Measurements from ENCODE around the gene CCDC34.
"Not testable (repeated sequence)": the region's sequence is repeated elsewhere in the genome, so short reads cannot be mapped to it uniquely, and the experiment has no call there.

CCDC34 gene

GRCh38 chr11:27330633-27331270 is 32.3 kb downstream of the CCDC34 start:
- ChIA-PET CTCF (no interaction called here), POLR2A (no interaction called here)
- 100% methylated on average over 1 of the region's 1 CpG for WGBS (ENCODE audit: insufficient coverage)
- Histone ChIP-seq H3K27me3 (replicated peaks in 2 of 5; ENCODE audit: control insufficient read depth in 4 of 5, insufficient read depth in 5 of 5, low read length in 4 of 5) (no peaks in the 10 kb centered on the region), H3K36me3 (ENCODE audit: control insufficient read depth in 4 of 4, insufficient read depth in 4 of 4, low read length in 3 of 4) (peaks cover 0 to 2% (median 0%) of the 10 kb centered on the region in 4 experiments), H3K4me1 (ENCODE audit: control extremely low read depth in 1 of 4, control insufficient read depth in 4 of 4, insufficient read depth in 4 of 4, low read length in 3 of 4) (no peaks in the 10 kb centered on the region), H3K9me3 (ENCODE audit: control extremely low read depth in 1 of 5, control insufficient read depth in 4 of 5, insufficient read depth in 2 of 5, low read depth in 1 of 5, low read length in 4 of 5) (no peaks in the 10 kb centered on the region), H3K4me3 (ENCODE audit: control insufficient read depth in 1 of 7, extremely low read depth in 1 of 7, insufficient read depth in 4 of 7, low read depth in 2 of 7, low read length in 6 of 7) (no peak overlapping the region), H3K27ac (ENCODE audit: insufficient read depth in 1 of 2, low read depth in 1 of 2, low read length in 2 of 2, poor library complexity in 1 of 2, severe bottlenecking in 2 of 2) (no peak overlapping the region)
- DNase-seq = no peak

GRCh38 chr11:27329867-27330632 is 33.0 kb downstream of the CCDC34 start:
- Histone ChIP-seq H3K27me3 (replicated peaks in 2 of 5; ENCODE audit: control insufficient read depth in 4 of 5, insufficient read depth in 5 of 5, low read length in 4 of 5) (no peaks in the 10 kb centered on the region), H3K27ac (ENCODE audit: insufficient read depth in 1 of 2, low read depth in 1 of 2, low read length in 2 of 2, poor library complexity in 1 of 2, severe bottlenecking in 2 of 2) (no peak overlapping the region), H3K36me3 (ENCODE audit: control insufficient read depth in 4 of 4, insufficient read depth in 4 of 4, low read length in 3 of 4) (peaks cover 0 to 2% (median 0%) of the 10 kb centered on the region in 4 experiments), H3K4me3 (ENCODE audit: control insufficient read depth in 1 of 7, extremely low read depth in 1 of 7, insufficient read depth in 4 of 7, low read depth in 2 of 7, low read length in 6 of 7) (no peak overlapping the region), H3K4me1 (ENCODE audit: control extremely low read depth in 1 of 4, control insufficient read depth in 4 of 4, insufficient read depth in 4 of 4, low read length in 3 of 4) (no peaks in the 10 kb centered on the region), H3K9me3 (ENCODE audit: control extremely low read depth in 1 of 5, control insufficient read depth in 4 of 5, insufficient read depth in 2 of 5, low read depth in 1 of 5, low read length in 4 of 5) (no peaks in the 10 kb centered on the region)
- CTCF ChIA-PET = no interaction called here
- POLR2A ChIA-PET = no interaction called here
- WGBS (ENCODE audit: insufficient coverage) = no CpG with 5 or more reads among the region's 4 CpGs
- DNase-seq = no peak

- POLR2A ChIA-PET = no interaction called here
- H3K4me3 ChIP-seq (ENCODE audit: control insufficient read depth in 1 of 7, extremely low read depth in 1 of 7, insufficient read depth in 4 of 7, low read depth in 2 of 7, low read length in 6 of 7) = no peak overlapping the region
- no peak overlapping the region for H3K27ac ChIP-seq (ENCODE audit: insufficient read depth in 1 of 2, low read depth in 1 of 2, low read length in 2 of 2, poor library complexity in 1 of 2, severe bottlenecking in 2 of 2)
- 80% methylated on average over 1 of the region's 5 CpGs for WGBS (ENCODE audit: insufficient coverage)
- H3K4me1 ChIP-seq (ENCODE audit: control extremely low read depth in 1 of 4, control insufficient read depth in 4 of 4, insufficient read depth in 4 of 4, low read length in 3 of 4) = no peaks in the 10 kb centered on the region
- H3K9me3 ChIP-seq (ENCODE audit: control extremely low read depth in 1 of 5, control insufficient read depth in 4 of 5, insufficient read depth in 2 of 5, low read depth in 1 of 5, low read length in 4 of 5) = no peaks in the 10 kb centered on the region
- H3K36me3 ChIP-seq (ENCODE audit: control insufficient read depth in 4 of 4, insufficient read depth in 4 of 4, low read length in 3 of 4) = peaks cover 0 to 2% (median 0%) of the 10 kb centered on the region in 4 experiments
- no peak for DNase-seq
- no peaks in the 10 kb centered on the region for H3K27me3 ChIP-seq (replicated peaks in 2 of 5; ENCODE audit: control insufficient read depth in 4 of 5, insufficient read depth in 5 of 5, low read length in 4 of 5)
- CTCF ChIA-PET = no interaction called here
These were observed 34.4 kb downstream of the CCDC34 start for GRCh38 chr11:27328614-27329013.

- H3K9me3 ChIP-seq (ENCODE audit: control extremely low read depth in 1 of 5, control insufficient read depth in 4 of 5, insufficient read depth in 2 of 5, low read depth in 1 of 5, low read length in 4 of 5); H3K27ac ChIP-seq (ENCODE audit: insufficient read depth in 1 of 2, low read depth in 1 of 2, low read length in 2 of 2, poor library complexity in 1 of 2, severe bottlenecking in 2 of 2); CTCF ChIA-PET; H3K4me3 ChIP-seq (ENCODE audit: control insufficient read depth in 1 of 7, extremely low read depth in 1 of 7, insufficient read depth in 4 of 7, low read depth in 2 of 7, low read length in 6 of 7); H3K4me1 ChIP-seq (ENCODE audit: control extremely low read depth in 1 of 4, control insufficient read depth in 4 of 4, insufficient read depth in 4 of 4, low read length in 3 of 4); POLR2A ChIA-PET; H3K27me3 ChIP-seq (replicated peaks in 2 of 5; ENCODE audit: control insufficient read depth in 4 of 5, insufficient read depth in 5 of 5, low read length in 4 of 5); H3K36me3 ChIP-seq (ENCODE audit: control insufficient read depth in 4 of 4, insufficient read depth in 4 of 4, low read length in 3 of 4); DNase-seq: not testable (repeated sequence)
- WGBS (ENCODE audit: insufficient coverage) = no CpG with 5 or more reads among the region's 2 CpGs
These were observed 36.0 kb downstream of the CCDC34 start for GRCh38 chr11:27327064-27327463.

GRCh38 chr11:27322196-27322595 is 40.8 kb downstream of the CCDC34 start:
- H3K4me3 ChIP-seq (ENCODE audit: control insufficient read depth in 1 of 7, extremely low read depth in 1 of 7, insufficient read depth in 4 of 7, low read depth in 2 of 7, low read length in 6 of 7); H3K27ac ChIP-seq (ENCODE audit: insufficient read depth in 1 of 2, low read depth in 1 of 2, low read length in 2 of 2, poor library complexity in 1 of 2, severe bottlenecking in 2 of 2); DNase-seq; H3K27me3 ChIP-seq (replicated peaks in 2 of 5; ENCODE audit: control insufficient read depth in 4 of 5, insufficient read depth in 5 of 5, low read length in 4 of 5); H3K4me1 ChIP-seq (ENCODE audit: control extremely low read depth in 1 of 4, control insufficient read depth in 4 of 4, insufficient read depth in 4 of 4, low read length in 3 of 4); H3K9me3 ChIP-seq (ENCODE audit: control extremely low read depth in 1 of 5, control insufficient read depth in 4 of 5, insufficient read depth in 2 of 5, low read depth in 1 of 5, low read length in 4 of 5); CTCF ChIA-PET; POLR2A ChIA-PET; H3K36me3 ChIP-seq (ENCODE audit: control insufficient read depth in 4 of 4, insufficient read depth in 4 of 4, low read length in 3 of 4): not testable (repeated sequence)
- WGBS (ENCODE audit: insufficient coverage) = 100% methylated on average over 3 of the region's 3 CpGs

GRCh38 chr11:27321340-27321739 is 41.7 kb downstream of the CCDC34 start:
- H3K27ac ChIP-seq (ENCODE audit: insufficient read depth in 1 of 2, low read depth in 1 of 2, low read length in 2 of 2, poor library complexity in 1 of 2, severe bottlenecking in 2 of 2); CTCF ChIA-PET; H3K9me3 ChIP-seq (ENCODE audit: control extremely low read depth in 1 of 5, control insufficient read depth in 4 of 5, insufficient read depth in 2 of 5, low read depth in 1 of 5, low read length in 4 of 5); POLR2A ChIA-PET; H3K27me3 ChIP-seq (replicated peaks in 2 of 5; ENCODE audit: control insufficient read depth in 4 of 5, insufficient read depth in 5 of 5, low read length in 4 of 5); H3K4me3 ChIP-seq (ENCODE audit: control insufficient read depth in 1 of 7, extremely low read depth in 1 of 7, insufficient read depth in 4 of 7, low read depth in 2 of 7, low read length in 6 of 7); H3K36me3 ChIP-seq (ENCODE audit: control insufficient read depth in 4 of 4, insufficient read depth in 4 of 4, low read length in 3 of 4); H3K4me1 ChIP-seq (ENCODE audit: control extremely low read depth in 1 of 4, control insufficient read depth in 4 of 4, insufficient read depth in 4 of 4, low read length in 3 of 4); DNase-seq: not testable (repeated sequence)
- 92% methylated on average over 10 of the region's 10 CpGs for whole genome bisulfite sequencing (ENCODE audit: insufficient coverage)

GRCh38 chr11:27319072-27319471 is 43.9 kb downstream of the CCDC34 start:
- Histone ChIP-seq H3K4me3 (ENCODE audit: control insufficient read depth in 1 of 7, extremely low read depth in 1 of 7, insufficient read depth in 4 of 7, low read depth in 2 of 7, low read length in 6 of 7) (no peak overlapping the region), H3K9me3 (ENCODE audit: control extremely low read depth in 1 of 5, control insufficient read depth in 4 of 5, insufficient read depth in 2 of 5, low read depth in 1 of 5, low read length in 4 of 5) (no peaks in the 10 kb centered on the region), H3K27me3 (replicated peaks in 2 of 5; ENCODE audit: control insufficient read depth in 4 of 5, insufficient read depth in 5 of 5, low read length in 4 of 5) (no peaks in the 10 kb centered on the region), H3K36me3 (ENCODE audit: control insufficient read depth in 4 of 4, insufficient read depth in 4 of 4, low read length in 3 of 4) (no peaks in the 10 kb centered on the region), H3K4me1 (ENCODE audit: control extremely low read depth in 1 of 4, control insufficient read depth in 4 of 4, insufficient read depth in 4 of 4, low read length in 3 of 4) (no peaks in the 10 kb centered on the region), H3K27ac (ENCODE audit: insufficient read depth in 1 of 2, low read depth in 1 of 2, low read length in 2 of 2, poor library complexity in 1 of 2, severe bottlenecking in 2 of 2) (no peak overlapping the region)
- no peak for DNase-seq
- ChIA-PET POLR2A (no interaction called here), CTCF (no interaction called here)
- WGBS (ENCODE audit: insufficient coverage) = 96% methylated on average over 2 of the region's 2 CpGs

Measured in common myeloid progenitor, CD34-positive (primary cell).